Breast epithelium (tissue), 3 donors: ENCODE measurements around the gene KRT15.

Source experiments
- POLR2AphosphoS5 ChIP-seq, 3 donors: sonication (generic); formaldehyde crosslinking; IDR thresholded peaks; one replicate each; pipeline ENCODE4 v1.6.1; 2017; ENCODE audit warnings: antibody characterized with exemption in 3 of 3
- TF ChIP-seq, protein P1 (sequence below), 3 donors: fragments of 450-650 bp; IDR thresholded peaks; one replicate each; pipeline ENCODE4 v1.5.1; 2016 to 2017; ENCODE audit warnings: antibody characterized with exemption in 3 of 3, mild to moderate bottlenecking in 3 of 3, moderate library complexity in 3 of 3

- TF ChIP-seq, protein P1, sequence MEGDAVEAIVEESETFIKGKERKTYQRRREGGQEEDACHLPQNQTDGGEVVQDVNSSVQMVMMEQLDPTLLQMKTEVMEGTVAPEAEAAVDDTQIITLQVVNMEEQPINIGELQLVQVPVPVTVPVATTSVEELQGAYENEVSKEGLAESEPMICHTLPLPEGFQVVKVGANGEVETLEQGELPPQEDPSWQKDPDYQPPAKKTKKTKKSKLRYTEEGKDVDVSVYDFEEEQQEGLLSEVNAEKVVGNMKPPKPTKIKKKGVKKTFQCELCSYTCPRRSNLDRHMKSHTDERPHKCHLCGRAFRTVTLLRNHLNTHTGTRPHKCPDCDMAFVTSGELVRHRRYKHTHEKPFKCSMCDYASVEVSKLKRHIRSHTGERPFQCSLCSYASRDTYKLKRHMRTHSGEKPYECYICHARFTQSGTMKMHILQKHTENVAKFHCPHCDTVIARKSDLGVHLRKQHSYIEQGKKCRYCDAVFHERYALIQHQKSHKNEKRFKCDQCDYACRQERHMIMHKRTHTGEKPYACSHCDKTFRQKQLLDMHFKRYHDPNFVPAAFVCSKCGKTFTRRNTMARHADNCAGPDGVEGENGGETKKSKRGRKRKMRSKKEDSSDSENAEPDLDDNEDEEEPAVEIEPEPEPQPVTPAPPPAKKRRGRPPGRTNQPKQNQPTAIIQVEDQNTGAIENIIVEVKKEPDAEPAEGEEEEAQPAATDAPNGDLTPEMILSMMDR (IDR thresholded peaks at IDR 0.05), result no peak
- no peak for TF ChIP-seq POLR2AphosphoS5 (IDR thresholded peaks at IDR 0.05)
These were observed 15.5 kb downstream of the KRT15 start for GRCh38 chr17:41503202-41503601.
